ENCODE measurements around the gene CEACAM7.

GRCh38 chr19:41696402-41697197, 8.5 kb upstream of the CEACAM7 start:
- no peak for TF ChIP-seq CTCF (IDR thresholded peaks at IDR 0.05; ENCODE audit: insufficient read depth, low read depth, low read length)
- no peak for TF ChIP-seq EZH2 (IDR thresholded peaks at IDR 0.05; ENCODE audit: insufficient read depth, low read length)
